Ishikawa (cell line): ENCODE data around the gene ZNF112.

Source experiments
- CEBPB ChIP-seq: IDR thresholded peaks from 2 replicates; pipeline ENCODE4 v1.6.1; 2012
- EGR1 ChIP-seq: IDR thresholded peaks from 2 replicates; pipeline ENCODE4 v1.6.1; 2012
- EP300 ChIP-seq: IDR thresholded peaks from 2 replicates; pipeline ENCODE4 v1.6.1; 2012; ENCODE audit warnings: borderline replicate concordance
- MAX ChIP-seq: IDR thresholded peaks from 2 replicates; pipeline ENCODE4 v1.6.1; 2012
- RAD21 ChIP-seq: IDR thresholded peaks from 2 replicates; pipeline ENCODE4 v1.6.1; 2012; ENCODE audit warnings: low read depth
- REST ChIP-seq: IDR thresholded peaks from 2 replicates; pipeline ENCODE4 v1.6.1; 2012; ENCODE audit warnings: low read depth, mild to moderate bottlenecking
- TAF1 ChIP-seq: IDR thresholded peaks from 2 replicates; pipeline ENCODE4 v1.6.1; 2012; ENCODE audit warnings: low read depth, mild to moderate bottlenecking
- USF1 ChIP-seq: IDR thresholded peaks from 2 replicates; pipeline ENCODE4 v1.6.1; 2012
- YY1 ChIP-seq: IDR thresholded peaks from 2 replicates; pipeline ENCODE4 v1.6.1; 2012; ENCODE audit warnings: low read depth
- ZBTB7A ChIP-seq: IDR thresholded peaks from 2 replicates; pipeline ENCODE4 v1.6.1; 2012; ENCODE audit warnings: low read depth

GRCh38 chr19:44304659-44305193, 51.8 kb downstream of the ZNF112 start, which contains the start of gene ZNF235:
- 0 out of 2 replicates have a peak, but pooled peaks have one; percentile 47 for TF ChIP-seq ZBTB7A
- TF ChIP-seq RAD21 = peak; percentile 5; the same call in 1 of the 2 replicates
- TF ChIP-seq MAX = no peak; the same call in none of the 2 replicates
- TF ChIP-seq EP300 = no peak
- no peak for TF ChIP-seq USF1
- peak; percentile 43; the same call in 1 of the 2 replicates for TF ChIP-seq TAF1
- TF ChIP-seq YY1 = peak; percentile 22; the same call in 1 of the 2 replicates
- TF ChIP-seq REST = no peak
- peak; percentile 64; the same call in 1 of the 2 replicates for TF ChIP-seq EGR1
- TF ChIP-seq CEBPB = no peak
